Prostate gland (tissue), 2 donors: ENCODE results near the gene ASB8.

Experiments
- CTCF ChIP-seq, 4 experiments: fragments of 200-600 bp in 2 of 4; fragments of 450-650 bp in 2 of 4; sonication (generic) in 2 of 4; IDR thresholded peaks; 1 replicate in 3 of 4; 2 replicates in 1 of 4; pipeline ENCODE4 v1.5.1; 2016 to 2019; ENCODE audit warnings: antibody characterized with exemption in 4 of 4, mild to moderate bottlenecking in 2 of 4, moderate library complexity in 2 of 4
- POLR2A ChIP-seq: fragments of 450-650 bp; IDR thresholded peaks from one replicate; pipeline ENCODE4 v1.6.1; 2016; ENCODE audit warnings: antibody characterized with exemption, mild to moderate bottlenecking
- POLR2AphosphoS5 ChIP-seq: sonication (generic); formaldehyde crosslinking; IDR thresholded peaks from one replicate; pipeline ENCODE4 v1.6.1; 2017; ENCODE audit warnings: antibody characterized with exemption

GRCh38 chr12:48143898-48144297 lies 13.4 kb downstream of the ASB8 start:
- no peak for TF ChIP-seq CTCF (IDR thresholded peaks at IDR 0.05)
- TF ChIP-seq POLR2AphosphoS5: no peak
- TF ChIP-seq POLR2A: no peak
